Ishikawa (cell line): ENCODE data around the gene PITPNC1.

Experiments
- MAX ChIP-seq: IDR thresholded peaks from 2 replicates; pipeline ENCODE4 v1.6.1; 2012
- TAF1 ChIP-seq: IDR thresholded peaks from 2 replicates; pipeline ENCODE4 v1.6.1; 2012; ENCODE audit warnings: low read depth, mild to moderate bottlenecking

- no peak for TF ChIP-seq MAX
- TF ChIP-seq TAF1 = no peak
These were observed 259.9 kb downstream of the PITPNC1 start for GRCh38 chr17:67636834-67637520.
